Measurements from ENCODE around the gene ARHGDIG. TPM values are rescaled to one million over a fixed set of nuclear protein-coding genes. Genes with fewer than 3 reads are reported as not detected.
"Not testable (repeated sequence)": the region's sequence is repeated elsewhere in the genome, so short reads cannot be mapped to it uniquely, and the experiment has no call there.

Gene ARHGDIG
- polyA plus RNA-seq (ENCODE audit: insufficient read length in 4 of 4) = 1 to 10 TPM; 1.9 to 5.6 (median 3.5) TPM

- no peak for DNase-seq (ENCODE audit: low read depth in 4 of 4, low spot score in 3 of 4)
Observed at GRCh38 chr16:280552-280951, at the start of gene ARHGDIG. ARHGDIG (plus strand) TSS chr16:280591; CDS start chr16:280681, 90 bp downstream.

- no peak for DNase-seq (ENCODE audit: low read depth in 4 of 4, low spot score in 3 of 4)
Observed at GRCh38 chr16:230949-231348, 49.4 kb upstream of the ARHGDIG start.

- peak; percentile 86 to 90 (median 88) for DNase-seq (ENCODE audit: low read depth in 4 of 4, low spot score in 3 of 4)
Observed at GRCh38 chr16:234468-235305, 45.7 kb upstream of the ARHGDIG start, which contains the start of gene FAM234A. FAM234A (plus strand) TSS chr16:234821; CDS start chr16:254414, 19,593 bp downstream.

DNA sequence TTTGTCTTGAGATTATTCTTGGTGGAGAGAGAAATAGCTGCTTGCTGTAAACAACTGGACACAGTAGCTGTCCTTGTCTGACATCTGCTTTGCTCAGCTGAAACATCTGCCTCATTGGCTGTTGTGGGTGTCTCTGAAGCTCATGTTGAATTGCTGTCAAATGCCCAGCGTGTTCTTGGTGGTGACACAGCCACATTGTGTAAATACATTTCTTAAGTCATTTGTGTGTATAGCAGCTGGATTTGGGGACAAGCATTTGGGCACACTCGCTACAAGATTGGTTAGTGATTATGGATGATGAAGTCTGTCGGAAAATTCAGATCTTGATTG is 40.5 kb upstream of the ARHGDIG start:
- no peak for DNase-seq (ENCODE audit: low read depth in 4 of 4, low spot score in 3 of 4)

DNA sequence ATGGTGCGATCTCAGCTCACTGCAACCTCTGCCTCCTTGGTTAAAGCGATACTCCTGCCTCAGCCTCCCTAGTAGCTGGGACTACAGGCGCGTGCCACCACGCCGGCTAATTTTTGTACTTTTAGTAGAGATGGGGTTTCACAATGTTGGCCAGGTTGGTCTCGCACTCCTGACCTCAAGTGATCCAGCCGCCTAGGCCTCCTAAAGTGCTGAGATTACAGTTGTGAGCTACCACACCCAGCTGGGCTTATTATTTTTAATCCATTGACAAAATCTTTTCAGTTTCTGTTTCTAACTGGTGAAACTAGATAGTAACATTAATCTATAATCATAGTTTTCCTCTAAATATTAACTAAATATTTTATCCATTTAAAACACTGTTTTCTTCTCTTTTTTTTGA is 39.8 kb upstream of the ARHGDIG start:
- DNase-seq (ENCODE audit: low read depth in 4 of 4, low spot score in 3 of 4) = no peak

GRCh38 chr16:242281-242680 is 38.1 kb upstream of the ARHGDIG start:
- DNase-seq (ENCODE audit: low read depth in 4 of 4, low spot score in 3 of 4) = no peak

DNA sequence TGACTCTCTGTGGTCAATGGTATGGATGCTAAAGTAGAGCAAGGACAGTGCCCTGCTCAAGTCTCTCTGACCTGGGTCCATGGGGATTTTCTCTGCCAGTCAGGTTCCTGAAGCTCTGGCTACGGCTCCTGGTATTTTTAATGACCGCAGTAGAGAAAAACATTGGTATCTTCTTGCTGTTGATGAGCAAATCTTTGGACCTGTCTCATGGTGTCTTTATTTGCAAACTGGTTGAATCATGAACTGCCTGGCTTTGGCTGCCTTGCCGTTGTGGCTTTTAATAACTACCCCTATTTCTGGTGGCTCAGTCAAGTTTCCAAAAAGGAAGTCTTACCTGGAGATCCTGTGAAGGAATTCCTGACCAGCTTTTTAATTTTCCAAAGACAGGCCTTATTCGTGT is 37.0 kb upstream of the ARHGDIG start:
- DNase-seq (ENCODE audit: low read depth in 4 of 4, low spot score in 3 of 4) = no peak

DNA sequence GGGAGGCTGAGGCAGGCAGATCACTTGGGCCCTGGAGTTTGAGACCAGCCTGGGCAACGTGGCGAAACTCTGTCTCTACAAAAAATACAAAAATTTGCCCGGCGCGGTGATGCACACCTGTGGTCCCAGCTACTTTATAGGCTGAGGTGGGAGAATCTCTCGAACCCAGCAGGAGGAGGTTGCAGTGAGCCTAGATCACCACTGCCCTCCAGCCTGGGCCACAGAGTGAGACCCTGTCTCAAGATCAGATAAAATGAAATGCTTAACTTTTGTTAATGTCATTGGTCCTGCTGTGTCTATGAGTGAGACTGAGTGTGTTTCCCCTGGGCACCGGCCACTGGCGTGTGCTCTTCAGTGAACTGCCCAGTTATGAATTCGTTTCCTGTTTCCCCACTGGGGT is 35.3 kb upstream of the ARHGDIG start:
- DNase-seq (ENCODE audit: low read depth in 4 of 4, low spot score in 3 of 4) = no peak

GRCh38 chr16:247027-247426 is 33.4 kb upstream of the ARHGDIG start:
- DNase-seq (ENCODE audit: low read depth in 4 of 4, low spot score in 3 of 4) = no peak

- no peak for DNase-seq (ENCODE audit: low read depth in 4 of 4, low spot score in 3 of 4)
Observed at GRCh38 chr16:249431-249830, 31.0 kb upstream of the ARHGDIG start.

DNA sequence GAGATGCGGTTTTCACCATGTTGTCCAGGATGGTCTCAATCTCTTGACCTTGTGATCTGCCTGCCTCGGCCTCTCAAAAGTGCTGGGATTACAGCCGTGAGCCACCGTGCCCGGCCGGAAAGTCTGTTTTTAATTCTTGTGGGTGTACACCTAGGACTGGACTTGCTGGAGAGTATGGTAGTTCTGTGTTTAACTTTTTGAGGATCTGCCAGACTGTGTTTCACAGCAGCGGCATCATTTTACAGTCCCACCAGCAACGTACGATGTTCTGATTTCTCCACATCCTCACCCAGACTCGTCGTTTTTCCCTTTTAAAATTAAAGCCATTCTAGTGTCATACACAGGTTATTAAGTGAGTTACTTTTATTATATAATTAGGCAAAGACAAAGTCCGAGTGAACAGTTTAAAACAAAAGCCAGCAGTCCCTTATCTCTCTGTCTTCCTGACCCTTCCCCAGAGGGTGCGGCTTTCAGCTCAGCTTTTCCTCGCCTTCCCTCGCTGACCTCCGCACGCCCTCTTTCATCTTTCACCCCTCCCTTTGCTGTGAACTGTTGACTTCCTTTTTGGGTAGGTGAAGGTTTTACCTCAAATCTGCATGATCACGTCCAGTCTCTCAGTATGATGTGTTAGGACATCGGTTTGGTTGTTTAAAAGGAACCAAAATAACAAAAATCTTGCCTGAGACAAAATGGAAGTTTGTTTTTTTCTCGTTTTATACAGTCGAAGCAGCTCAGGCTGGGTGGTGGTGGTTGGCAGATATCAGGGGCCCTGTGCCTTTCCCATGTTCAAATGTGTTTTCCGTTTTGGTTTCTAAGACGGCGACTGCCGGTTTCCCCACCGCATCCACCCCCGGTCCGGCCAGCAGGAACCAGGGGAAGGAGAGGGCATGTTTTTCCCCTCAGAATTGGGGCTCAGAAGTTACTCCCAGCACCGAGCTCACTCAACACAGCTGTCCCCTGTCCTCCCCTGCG is 27.7 kb upstream of the ARHGDIG start:
- DNase-seq (ENCODE audit: low read depth in 4 of 4, low spot score in 3 of 4) = no peak

DNA sequence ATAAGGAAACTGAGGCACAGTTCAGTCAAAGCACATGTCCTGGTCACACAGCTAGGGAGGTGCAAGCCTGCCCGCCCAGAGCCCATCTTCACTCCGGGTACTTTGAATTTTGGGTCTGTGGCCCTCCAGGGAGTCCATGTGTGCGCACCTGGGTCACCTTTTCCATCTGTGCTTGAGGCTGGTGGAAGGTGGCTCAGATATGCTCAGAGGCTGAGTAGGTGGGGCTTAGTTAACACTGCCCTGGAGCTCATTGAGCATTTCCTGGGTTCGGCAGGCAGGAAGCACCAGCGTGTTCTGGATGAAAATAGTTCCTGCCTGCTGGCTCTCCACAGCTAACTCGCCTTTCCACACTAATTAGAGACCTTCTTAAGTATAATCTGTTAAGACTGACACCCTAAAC is 26.6 kb upstream of the ARHGDIG start:
- DNase-seq (ENCODE audit: low read depth in 4 of 4, low spot score in 3 of 4) = no peak

GRCh38 chr16:254461-254860 is 25.9 kb upstream of the ARHGDIG start:
- no peak for DNase-seq (ENCODE audit: low read depth in 4 of 4, low spot score in 3 of 4)

DNA sequence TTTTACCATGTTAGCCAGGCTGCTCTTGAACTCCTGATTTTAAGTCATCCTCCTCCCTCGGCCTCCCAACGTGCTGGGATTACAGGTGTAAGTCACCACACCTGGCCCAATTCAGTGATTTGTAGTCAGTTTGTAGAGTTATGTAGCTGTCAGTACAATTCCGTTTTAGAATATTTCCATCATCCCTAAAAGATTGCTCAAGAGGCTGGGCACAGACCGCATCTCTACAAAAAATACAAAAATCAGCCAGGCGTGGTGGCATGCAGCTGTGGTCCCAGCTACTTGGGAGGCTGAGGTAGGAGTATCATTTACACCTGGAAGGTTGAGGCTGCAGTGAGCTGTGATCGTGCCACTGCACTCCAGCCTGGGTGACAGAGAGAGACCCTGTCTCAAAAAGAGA is 25.2 kb upstream of the ARHGDIG start:
- DNase-seq (ENCODE audit: low read depth in 4 of 4, low spot score in 3 of 4) = no peak

DNA sequence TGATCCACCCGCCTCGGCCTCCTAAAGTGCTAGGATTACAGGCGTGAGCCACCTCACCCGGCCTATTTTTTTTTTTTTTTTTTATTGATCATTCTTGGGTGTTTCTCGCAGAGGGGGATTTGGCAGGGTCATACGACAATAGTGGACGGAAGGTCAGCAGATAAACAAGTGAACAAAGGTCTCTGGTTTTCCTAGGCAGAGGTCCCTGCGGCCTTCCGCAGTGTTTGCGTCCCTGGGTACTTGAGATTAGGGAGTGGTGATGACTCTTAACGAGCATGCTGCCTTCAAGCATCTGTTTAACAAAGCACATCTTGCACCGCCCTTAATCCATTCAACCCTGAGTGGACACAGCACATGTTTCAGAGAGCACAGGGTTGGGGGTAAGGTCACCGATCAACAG is 22.3 kb upstream of the ARHGDIG start:
- not testable (repeated sequence) for DNase-seq (ENCODE audit: low read depth in 4 of 4, low spot score in 3 of 4)

GRCh38 chr16:259226-259625 is 21.2 kb upstream of the ARHGDIG start:
- DNase-seq (ENCODE audit: low read depth in 4 of 4, low spot score in 3 of 4) = no peak

GRCh38 chr16:259814-260253 is 20.6 kb upstream of the ARHGDIG start:
- no peak for DNase-seq (ENCODE audit: low read depth in 4 of 4, low spot score in 3 of 4)

DNA sequence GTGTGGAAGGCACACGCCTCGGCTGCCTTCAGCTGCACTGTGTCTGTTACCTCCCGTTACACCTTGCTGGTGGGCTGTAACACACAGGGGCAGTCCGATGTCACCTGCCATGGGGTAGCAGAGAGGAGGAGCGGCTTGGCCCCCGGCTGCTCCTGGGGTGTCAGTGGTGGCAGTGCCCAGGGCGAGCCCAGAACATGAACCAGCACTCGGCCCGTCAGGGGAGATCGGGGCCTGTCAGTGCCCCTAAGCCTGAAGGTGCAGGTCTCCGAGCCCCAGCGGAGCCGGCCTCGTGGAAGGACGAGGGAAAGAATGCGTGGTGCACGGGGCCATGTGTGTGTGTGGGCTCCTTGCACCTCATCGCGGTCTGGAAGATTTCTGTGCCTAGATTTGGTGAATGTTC is 20.1 kb upstream of the ARHGDIG start:
- no peak for DNase-seq (ENCODE audit: low read depth in 4 of 4, low spot score in 3 of 4)

- DNase-seq (ENCODE audit: low read depth in 4 of 4, low spot score in 3 of 4) = no peak
Observed at GRCh38 chr16:261031-261691, 19.2 kb upstream of the ARHGDIG start.

- no peak for DNase-seq (ENCODE audit: low read depth in 4 of 4, low spot score in 3 of 4)
Observed at GRCh38 chr16:262121-262745, 18.2 kb upstream of the ARHGDIG start.

Measured in right renal pelvis (tissue), 4 donors.